Endothelial cell of umbilical vein (primary cell): Measurements from ENCODE around the gene OPCML. TPM values are rescaled to one million over a fixed set of nuclear protein-coding genes. Genes with fewer than 3 reads are reported as not detected.

Experiments
- BruUV-seq: library from RNA; stranded (reverse); fragments of 400-500 nt; replicated peaks from 2 replicates; lab custom pipeline; 2021; lab: Mats Ljungman, UMichigan
- CTCF ChIA-PET: fragments of 300-600, 350-600 bp; sonication (Branson Sonifier 250); formaldehyde crosslinking; loops from one replicate; lab custom pipeline; 2021; ENCODE audit warnings: antibody characterized with exemption, inconsistent platforms; lab: Charles Lee
- POLR2A ChIA-PET: fragments of 300-600, 350-600 bp; sonication (Branson Sonifier 250); formaldehyde crosslinking; loops from one replicate; lab custom pipeline; 2021; ENCODE audit warnings: antibody characterized with exemption, inconsistent platforms; lab: Charles Lee
- DNase-seq: peaks from one replicate; pipeline ENCODE4 v3.0.0-alpha.2; 2011; ENCODE audit warnings: low read depth, low spot score
- FAIRE-seq: peaks from 2 replicates; lab custom pipeline; 2011; peaks lifted over from hg19 to GRCh38; lab: Jason Lieb, UNC
- H2AFZ ChIP-seq: 2 replicates; pipeline ENCODE4 v1.6.0; 2012; ENCODE audit warnings: low read depth, low read length, control low read depth, inconsistent platforms
- H3K27ac ChIP-seq: 2 replicates; pipeline ENCODE4 v1.5.1; 2011; ENCODE audit warnings: low read depth, mild to moderate bottlenecking, control low read depth, low read length, moderate library complexity; ENCODE audit not compliant: insufficient read depth
- H3K27me3 ChIP-seq, 2 experiments: 2 replicates each; pipeline versions ENCODE4 v1.6.0 to v1.6.1; 2011; ENCODE audit warnings: low read length in 2 of 2, mixed read lengths in 1 of 2; ENCODE audit not compliant: control insufficient read depth in 2 of 2, insufficient read depth in 2 of 2
- H3K36me3 ChIP-seq, 2 experiments: 2 replicates in 1 of 2; 3 replicates in 1 of 2; pipeline ENCODE4 v1.5.1; 2011; ENCODE audit warnings: low read length in 2 of 2, mild to moderate bottlenecking in 1 of 2, moderate library complexity in 1 of 2; ENCODE audit not compliant: control insufficient read depth in 2 of 2, insufficient read depth in 2 of 2; ENCODE audit errors: extremely low read depth in 1 of 2
- H3K4me1 ChIP-seq: 3 replicates; pipeline ENCODE4 v1.5.1; 2011; ENCODE audit warnings: mild to moderate bottlenecking, low read length; ENCODE audit not compliant: control insufficient read depth, insufficient read depth; ENCODE audit errors: extremely low read depth
- H3K4me2 ChIP-seq: 2 replicates; pipeline ENCODE4 v1.6.1; 2011; ENCODE audit warnings: low read length, control low read depth, mixed read lengths; ENCODE audit not compliant: insufficient read depth
- H3K4me3 ChIP-seq, 3 experiments: fragments of 200-600 bp in 1 of 3; sonication (generic), shearing (Covaris generic) in 1 of 3; replicated peaks in 1 of 3; 2 replicates each; pipeline ENCODE4 v1.5.1; 2011 to 2016; ENCODE audit warnings: control low read depth in 3 of 3, low read length in 3 of 3, mild to moderate bottlenecking in 2 of 3, inconsistent platforms in 1 of 3, low read depth in 1 of 3, moderate library complexity in 1 of 3; ENCODE audit not compliant: insufficient read depth in 1 of 3
- H3K79me2 ChIP-seq: 2 replicates; pipeline ENCODE4 v1.6.0; 2012; ENCODE audit warnings: low read length, inconsistent platforms; ENCODE audit not compliant: control insufficient read depth, insufficient read depth
- H3K9ac ChIP-seq: replicated peaks from 2 replicates; pipeline ENCODE3; 2011; ENCODE audit warnings: low read length, control low read depth; ENCODE audit not compliant: insufficient read depth; ENCODE audit errors: extremely low read depth
- H3K9me1 ChIP-seq: replicated peaks from 3 replicates; pipeline ENCODE4 v1.6.0; 2011; ENCODE audit warnings: mild to moderate bottlenecking, low read length; ENCODE audit not compliant: control insufficient read depth, insufficient read depth; ENCODE audit errors: extremely low read depth
- H3K9me3 ChIP-seq: replicated peaks from 2 replicates; pipeline ENCODE4 v1.5.1; 2012; ENCODE audit warnings: low read length, inconsistent platforms; ENCODE audit not compliant: control insufficient read depth, insufficient read depth
- H4K20me1 ChIP-seq: replicated peaks from 2 replicates; pipeline ENCODE3; 2011; ENCODE audit warnings: mild to moderate bottlenecking, low read length; ENCODE audit not compliant: control insufficient read depth, insufficient read depth; ENCODE audit errors: extremely low read depth
- EZH2 ChIP-seq: IDR thresholded peaks from 2 replicates; pipeline ENCODE4 v1.6.1; 2012; ENCODE audit warnings: borderline replicate concordance, low read depth, mild to moderate bottlenecking, moderate library complexity, low read length, inconsistent platforms; ENCODE audit not compliant: severe bottlenecking
- FOS ChIP-seq: IDR thresholded peaks from 2 replicates; pipeline ENCODE4 v1.6.1; 2011; ENCODE audit warnings: mild to moderate bottlenecking, low read length, moderate library complexity, borderline replicate concordance; ENCODE audit not compliant: insufficient read depth
- GATA2 ChIP-seq: IDR thresholded peaks from 2 replicates; pipeline ENCODE4 v1.7.0; 2011; ENCODE audit warnings: low read depth, mild to moderate bottlenecking, moderate library complexity, mixed read lengths, low read length; ENCODE audit not compliant: insufficient read length, insufficient read depth
- JUN ChIP-seq: IDR thresholded peaks from 2 replicates; pipeline ENCODE4 v1.6.1; 2011; ENCODE audit warnings: borderline replicate concordance, low read depth; ENCODE audit not compliant: insufficient read length, insufficient read depth
- MYC ChIP-seq: IDR thresholded peaks from one replicate; pipeline ENCODE4 v1.6.1; 2011; ENCODE audit warnings: mild to moderate bottlenecking, low read depth, low read length
- POLR2A ChIP-seq: IDR thresholded peaks from 2 replicates; pipeline ENCODE4 v1.6.1; 2012; ENCODE audit warnings: low read depth, mild to moderate bottlenecking, control low read depth, low read length
- POLR2AphosphoS5 ChIP-seq: IDR thresholded peaks from 2 replicates; pipeline ENCODE4 v1.6.1; 2012; ENCODE audit warnings: low read depth, mild to moderate bottlenecking, control low read depth, low read length, moderate library complexity; ENCODE audit not compliant: insufficient read depth
- dilution Hi-C: fragments of 300-500 bp; cut with MboI; formaldehyde crosslinking; loops from one replicate; pipeline ENCODE4 v1.15.0; 2019; ENCODE audit warnings: low sequenced_read_pairs; ENCODE audit not compliant: extremely low pct_ligation_motif_present
- intact Hi-C: fragments of 100-400 bp; cut with micrococcal nuclease; formaldehyde crosslinking; loops from one replicate; pipeline ENCODE4 v1.10.0; 2022
- polyA plus RNA-seq, 4 experiments: library from polyadenylated mRNA; depleted of rRNA in 3 of 4; stranded (reverse) in 3 of 4; unstranded in 1 of 4; fragments of >200 nt; gene quantifications; 2 replicates each; pipeline versions ENCODE4 v1.2.1 to v1.2.3, GENCODE V29; 2011 to 2012; ENCODE audit warnings: missing spikeins in 1 of 4
- total RNA-seq: library from RNA; stranded (reverse); gene quantifications from 2 replicates; pipeline ENCODE4 v1.2.3, GENCODE V29; 2021
- TF ChIP-seq, protein P1 (sequence below): IDR thresholded peaks from 2 replicates; pipeline ENCODE4 v1.6.1; 2011; ENCODE audit not compliant: insufficient read depth, insufficient read length
- TF ChIP-seq, protein P2 (sequence below), 2 donors: IDR thresholded peaks; 1 replicate in 1 of 2; 2 replicates in 1 of 2; pipeline ENCODE4 v1.5.1; 2011; ENCODE audit warnings: low read length in 2 of 2, mild to moderate bottlenecking in 2 of 2, moderate library complexity in 2 of 2, control low read depth in 1 of 2, inconsistent platforms in 1 of 2, low read depth in 1 of 2; ENCODE audit not compliant: insufficient read depth in 1 of 2; ENCODE audit errors: extremely low read depth in 1 of 2

OPCML gene
- total and polyA plus RNA-seq, 2 donors (not counting 3 experiments of a cell fraction or from before 2014, with no cell fraction given), result not detected

DNA sequence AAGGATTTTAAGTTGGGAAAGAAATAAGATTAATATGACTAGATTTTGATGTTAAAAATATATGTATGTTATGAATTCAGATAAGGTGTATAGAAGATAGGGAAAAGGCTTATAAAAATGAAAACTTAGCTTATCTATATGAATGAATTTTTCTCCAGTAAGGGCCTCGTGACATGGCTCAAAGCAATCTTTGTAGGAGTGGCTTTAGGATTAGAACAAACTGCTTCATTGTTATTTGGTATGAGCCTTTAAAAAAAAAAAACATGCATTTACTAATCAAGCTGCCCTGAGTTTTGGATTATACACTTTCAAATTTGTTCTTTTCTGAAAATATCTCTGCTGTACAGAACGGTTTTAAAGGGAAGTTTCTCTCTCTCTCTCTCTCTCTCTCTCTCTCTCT lies 905.9 kb downstream of the OPCML start:
- Histone ChIP-seq H3K4me2 (no peak overlapping the region), H3K79me2 (no peaks in the 10 kb centered on the region), H3K9me3 (peaks cover 2% of the 10 kb centered on the region), H3K4me3 (no peak overlapping the region), H3K27me3 (no peaks in the 10 kb centered on the region), H3K9ac (no peak overlapping the region), H4K20me1 (no peaks in the 10 kb centered on the region), H2AFZ (no peak overlapping the region), H3K36me3 (no peaks in the 10 kb centered on the region), H3K27ac (no peak overlapping the region), H3K4me1 (no peaks in the 10 kb centered on the region), H3K9me1 (no peaks in the 10 kb centered on the region)
- POLR2A ChIA-PET, result no interaction called here
- dilution Hi-C loops (no loop called here), intact Hi-C loops (no loop called here)
- FAIRE-seq (no peak), DNase-seq (no peak)
- no TSS peak for BruUV-seq
- TF ChIP-seq, protein P1, sequence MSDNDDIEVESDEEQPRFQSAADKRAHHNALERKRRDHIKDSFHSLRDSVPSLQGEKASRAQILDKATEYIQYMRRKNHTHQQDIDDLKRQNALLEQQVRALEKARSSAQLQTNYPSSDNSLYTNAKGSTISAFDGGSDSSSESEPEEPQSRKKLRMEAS, result no peak
- no peak for TF ChIP-seq FOS
- no peak for TF ChIP-seq POLR2A
- TF ChIP-seq POLR2AphosphoS5, result no peak
- no peak for TF ChIP-seq GATA2
- no peak for TF ChIP-seq EZH2
- TF ChIP-seq, protein P2, sequence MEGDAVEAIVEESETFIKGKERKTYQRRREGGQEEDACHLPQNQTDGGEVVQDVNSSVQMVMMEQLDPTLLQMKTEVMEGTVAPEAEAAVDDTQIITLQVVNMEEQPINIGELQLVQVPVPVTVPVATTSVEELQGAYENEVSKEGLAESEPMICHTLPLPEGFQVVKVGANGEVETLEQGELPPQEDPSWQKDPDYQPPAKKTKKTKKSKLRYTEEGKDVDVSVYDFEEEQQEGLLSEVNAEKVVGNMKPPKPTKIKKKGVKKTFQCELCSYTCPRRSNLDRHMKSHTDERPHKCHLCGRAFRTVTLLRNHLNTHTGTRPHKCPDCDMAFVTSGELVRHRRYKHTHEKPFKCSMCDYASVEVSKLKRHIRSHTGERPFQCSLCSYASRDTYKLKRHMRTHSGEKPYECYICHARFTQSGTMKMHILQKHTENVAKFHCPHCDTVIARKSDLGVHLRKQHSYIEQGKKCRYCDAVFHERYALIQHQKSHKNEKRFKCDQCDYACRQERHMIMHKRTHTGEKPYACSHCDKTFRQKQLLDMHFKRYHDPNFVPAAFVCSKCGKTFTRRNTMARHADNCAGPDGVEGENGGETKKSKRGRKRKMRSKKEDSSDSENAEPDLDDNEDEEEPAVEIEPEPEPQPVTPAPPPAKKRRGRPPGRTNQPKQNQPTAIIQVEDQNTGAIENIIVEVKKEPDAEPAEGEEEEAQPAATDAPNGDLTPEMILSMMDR (IDR thresholded peaks at IDR 0.05; ENCODE audit: extremely low read depth in 1 of 2, insufficient read depth in 1 of 2, low read depth in 1 of 2, low read length in 2 of 2), result no peak
- TF ChIP-seq MYC, result no peak
- TF ChIP-seq JUN, result no peak
- CTCF ChIA-PET, result no interaction called here
